K562 (cell line): ENCODE measurements around the gene CTCFL. TPM values are rescaled to one million over a fixed set of nuclear protein-coding genes. Genes with fewer than 3 reads are reported as not detected.

Experiments used
- CBFB ChIP-seq: sonication (generic); formaldehyde crosslinking; IDR thresholded peaks from 2 replicates; pipeline ENCODE4 v1.4.0; 2020; ENCODE audit warnings: mild to moderate bottlenecking, missing genetic modification reagents
- ESRRB ChIP-seq: fragments of 250-450 bp; sonication (Bioruptor Pico); IDR thresholded peaks from 2 replicates; pipeline ENCODE4 v1.5.0; 2020; ENCODE audit warnings: mild to moderate bottlenecking, moderate library complexity, borderline replicate concordance
- POLR2G ChIP-seq: fragments of 200-400 bp; formaldehyde crosslinking; IDR thresholded peaks from 2 replicates; pipeline ENCODE4 v1.6.1; 2017; ENCODE audit warnings: low read depth, mild to moderate bottlenecking, antibody characterized with exemption, low read length, moderate library complexity
- RNF2 ChIP-seq: sonication (generic); IDR thresholded peaks from 2 replicates; pipeline ENCODE4 v1.6.1; 2016
- ZNF354B ChIP-seq: fragments of 250-450 bp; sonication (Bioruptor Pico); IDR thresholded peaks from 2 replicates; pipeline ENCODE4 v1.4.0; 2020
- ZNF76 ChIP-seq: fragments of 250-450 bp; sonication (Bioruptor Pico); IDR thresholded peaks from 2 replicates; pipeline ENCODE4 v1.4.0; 2020; ENCODE audit warnings: mild to moderate bottlenecking, moderate library complexity, borderline replicate concordance
- polyA plus RNA-seq, 8 experiments: library from polyadenylated mRNA; depleted of rRNA in 4 of 8; stranded (reverse) in 5 of 8; unstranded in 3 of 8; fragments of >200 nt; fragmentation: Nextera tagmentation in 2 of 8; fragmentation: Illumina TruSeq in 1 of 8; extraction: Ambion mirVana in 2 of 8; extraction: Trizol in 1 of 8; gene quantifications; 2 replicates each; pipeline versions ENCODE4 v1.2.1 to v1.2.3, GENCODE V29; 2011 to 2014; ENCODE audit warnings: inconsistent platforms in 1 of 8, missing spikeins in 1 of 8
- total RNA-seq, 7 experiments: library from RNA; depleted of rRNA in 6 of 7; stranded (reverse); fragments of >200 nt in 6 of 7; fragmentation: Illumina TruSeq in 2 of 7; extraction: Trizol in 2 of 7; gene quantifications; 2 replicates each; pipeline versions ENCODE4 v1.2.1 to v1.2.3, GENCODE V29; 2011 to 2021; ENCODE audit warnings: low replicate concordance in 1 of 7
- TF ChIP-seq, protein P1 (sequence below): fragments of 200-800 bp; sonication (Bioruptor generic); IDR thresholded peaks from 2 replicates; pipeline ENCODE4 v1.6.1; 2016; ENCODE audit warnings: missing genetic modification characterization, missing compliant biosample characterization

CTCFL gene
- total and polyA plus RNA-seq, 9 of the 15 experiments (the other 6 are each of a cell fraction or from before 2014, with no cell fraction given) = 42.4 to 188 (median 111) TPM

DNA sequence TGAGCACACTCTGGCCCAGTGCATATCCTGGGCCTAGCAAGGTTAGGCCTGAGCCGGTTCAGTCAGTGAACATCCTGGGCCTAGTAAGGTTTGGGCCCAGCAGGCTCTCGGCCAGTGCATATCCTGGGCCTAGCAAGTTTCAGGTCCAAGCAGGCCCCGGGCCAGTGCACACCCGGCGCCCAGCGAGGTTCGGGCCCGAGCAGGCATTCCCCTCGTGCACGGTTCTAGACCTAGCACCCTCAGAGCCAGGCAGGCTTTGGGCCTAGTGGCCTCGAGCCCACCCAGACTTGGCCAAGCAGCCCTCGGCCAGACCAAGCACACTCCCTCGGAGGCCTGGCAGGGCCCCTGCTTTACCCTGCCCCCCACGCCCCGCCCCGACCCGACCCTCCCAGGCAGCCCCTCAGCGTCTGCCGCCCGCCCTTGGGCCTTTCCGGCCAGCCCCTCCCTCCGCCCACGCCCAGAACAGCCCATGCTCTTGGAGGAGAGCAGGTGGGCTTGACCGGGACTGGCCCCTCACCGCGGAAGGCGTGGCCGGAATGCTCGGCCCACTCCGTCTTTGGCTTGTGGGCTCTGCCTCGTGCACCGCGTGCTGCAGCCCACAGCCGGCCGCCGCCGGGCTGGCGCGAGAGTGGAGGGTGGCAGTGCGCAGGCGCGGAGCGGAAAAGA lies at the start of gene CTCFL (continued):
- TF ChIP-seq ESRRB (CRISPR knock-in tag) (no peak), POLR2G (peak; percentile 86), RNF2 (peak; percentile 77), ZNF76 (CRISPR knock-in tag) (peak; percentile 46; the same call in 1 of the 2 replicates), ZNF354B (CRISPR knock-in tag) (no peak), CBFB (CRISPR knock-in tag) (no peak)
- TF ChIP-seq, protein P1, sequence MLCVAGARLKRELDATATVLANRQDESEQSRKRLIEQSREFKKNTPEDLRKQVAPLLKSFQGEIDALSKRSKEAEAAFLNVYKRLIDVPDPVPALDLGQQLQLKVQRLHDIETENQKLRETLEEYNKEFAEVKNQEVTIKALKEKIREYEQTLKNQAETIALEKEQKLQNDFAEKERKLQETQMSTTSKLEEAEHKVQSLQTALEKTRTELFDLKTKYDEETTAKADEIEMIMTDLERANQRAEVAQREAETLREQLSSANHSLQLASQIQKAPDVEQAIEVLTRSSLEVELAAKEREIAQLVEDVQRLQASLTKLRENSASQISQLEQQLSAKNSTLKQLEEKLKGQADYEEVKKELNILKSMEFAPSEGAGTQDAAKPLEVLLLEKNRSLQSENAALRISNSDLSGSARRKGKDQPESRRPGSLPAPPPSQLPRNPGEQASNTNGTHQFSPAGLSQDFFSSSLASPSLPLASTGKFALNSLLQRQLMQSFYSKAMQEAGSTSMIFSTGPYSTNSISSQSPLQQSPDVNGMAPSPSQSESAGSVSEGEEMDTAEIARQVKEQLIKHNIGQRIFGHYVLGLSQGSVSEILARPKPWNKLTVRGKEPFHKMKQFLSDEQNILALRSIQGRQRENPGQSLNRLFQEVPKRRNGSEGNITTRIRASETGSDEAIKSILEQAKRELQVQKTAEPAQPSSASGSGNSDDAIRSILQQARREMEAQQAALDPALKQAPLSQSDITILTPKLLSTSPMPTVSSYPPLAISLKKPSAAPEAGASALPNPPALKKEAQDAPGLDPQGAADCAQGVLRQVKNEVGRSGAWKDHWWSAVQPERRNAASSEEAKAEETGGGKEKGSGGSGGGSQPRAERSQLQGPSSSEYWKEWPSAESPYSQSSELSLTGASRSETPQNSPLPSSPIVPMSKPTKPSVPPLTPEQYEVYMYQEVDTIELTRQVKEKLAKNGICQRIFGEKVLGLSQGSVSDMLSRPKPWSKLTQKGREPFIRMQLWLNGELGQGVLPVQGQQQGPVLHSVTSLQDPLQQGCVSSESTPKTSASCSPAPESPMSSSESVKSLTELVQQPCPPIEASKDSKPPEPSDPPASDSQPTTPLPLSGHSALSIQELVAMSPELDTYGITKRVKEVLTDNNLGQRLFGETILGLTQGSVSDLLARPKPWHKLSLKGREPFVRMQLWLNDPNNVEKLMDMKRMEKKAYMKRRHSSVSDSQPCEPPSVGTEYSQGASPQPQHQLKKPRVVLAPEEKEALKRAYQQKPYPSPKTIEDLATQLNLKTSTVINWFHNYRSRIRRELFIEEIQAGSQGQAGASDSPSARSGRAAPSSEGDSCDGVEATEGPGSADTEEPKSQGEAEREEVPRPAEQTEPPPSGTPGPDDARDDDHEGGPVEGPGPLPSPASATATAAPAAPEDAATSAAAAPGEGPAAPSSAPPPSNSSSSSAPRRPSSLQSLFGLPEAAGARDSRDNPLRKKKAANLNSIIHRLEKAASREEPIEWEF (CRISPR knock-in tag) = peak; percentile 36; the same call in 1 of the 2 replicates
- TF ChIP-seq, all 486 proteins: peak for 101
